Fibroblast of the aortic adventitia (primary cell): ENCODE data around the gene PAX7. TPM values are rescaled to one million over a fixed set of nuclear protein-coding genes. Genes with fewer than 3 reads are reported as not detected.

Experiments used
- DNase-seq: peaks from one replicate; pipeline ENCODE4 v3.0.0-alpha.2; 2010; ENCODE audit warnings: low read depth
- H3K4me3 ChIP-seq: 2 replicates; pipeline ENCODE4 v1.5.1; 2011; ENCODE audit warnings: low read depth, mild to moderate bottlenecking, control low read depth, low read length, moderate library complexity
- CTCF ChIP-seq: IDR thresholded peaks from 2 replicates; pipeline ENCODE4 v1.5.1; 2011; ENCODE audit warnings: mild to moderate bottlenecking, low read length, control low read depth, inconsistent platforms; ENCODE audit not compliant: insufficient read depth
- total RNA-seq: library from RNA; depleted of rRNA; stranded (reverse); fragments of >200 nt; gene quantifications from 2 replicates; pipeline ENCODE4 v1.2.3, GENCODE V29; 2012; ENCODE audit warnings: low replicate concordance

Gene PAX7
- total RNA-seq, 1 donor = not detected

- no peak for DNase-seq
- TF ChIP-seq CTCF = no peak
- no peak overlapping the region for H3K4me3 ChIP-seq
These were observed 2.9 kb downstream of the PAX7 start for GRCh38 chr1:18633422-18634155.

DNA sequence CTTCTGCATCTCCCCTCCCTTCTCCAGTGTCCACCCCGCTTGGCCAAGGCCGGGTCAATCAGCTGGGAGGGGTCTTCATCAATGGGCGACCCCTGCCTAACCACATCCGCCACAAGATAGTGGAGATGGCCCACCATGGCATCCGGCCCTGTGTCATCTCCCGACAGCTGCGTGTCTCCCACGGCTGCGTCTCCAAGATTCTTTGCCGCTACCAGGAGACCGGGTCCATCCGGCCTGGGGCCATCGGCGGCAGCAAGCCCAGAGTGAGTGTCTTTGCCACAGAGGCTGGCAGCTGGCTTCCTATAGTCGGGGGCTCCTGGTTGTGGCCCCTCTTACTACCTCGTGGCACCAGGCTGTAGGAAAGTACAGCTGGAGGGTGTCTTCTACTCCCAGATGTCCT, 3.6 kb downstream of the PAX7 start:
- H3K4me3 ChIP-seq = no peak overlapping the region
- no peak for TF ChIP-seq CTCF
- DNase-seq = no peak

DNA sequence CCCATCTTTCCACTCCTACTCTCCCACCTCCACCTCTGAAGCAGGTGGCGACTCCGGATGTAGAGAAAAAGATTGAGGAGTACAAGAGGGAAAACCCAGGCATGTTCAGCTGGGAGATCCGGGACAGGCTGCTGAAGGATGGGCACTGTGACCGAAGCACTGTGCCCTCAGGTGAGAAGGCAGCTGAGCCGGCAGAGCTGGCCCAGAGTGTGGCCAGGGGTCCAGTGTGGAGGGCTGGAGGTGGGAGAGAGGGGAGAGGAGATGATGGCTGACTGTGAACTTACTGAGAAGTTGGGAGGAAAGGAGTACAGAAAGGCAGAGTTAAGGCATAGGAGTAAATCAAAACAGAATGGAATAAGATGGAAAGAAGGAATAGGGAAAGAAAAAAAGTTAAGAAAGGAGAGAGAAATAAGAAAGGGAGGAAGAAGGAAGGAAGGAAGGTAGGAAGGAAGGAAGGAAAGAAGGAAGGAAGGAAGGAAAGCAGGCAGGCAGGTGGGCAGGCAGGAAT, 4.5 kb downstream of the PAX7 start:
- DNase-seq = no peak
- TF ChIP-seq CTCF = no peak
- no peak overlapping the region for H3K4me3 ChIP-seq

DNA sequence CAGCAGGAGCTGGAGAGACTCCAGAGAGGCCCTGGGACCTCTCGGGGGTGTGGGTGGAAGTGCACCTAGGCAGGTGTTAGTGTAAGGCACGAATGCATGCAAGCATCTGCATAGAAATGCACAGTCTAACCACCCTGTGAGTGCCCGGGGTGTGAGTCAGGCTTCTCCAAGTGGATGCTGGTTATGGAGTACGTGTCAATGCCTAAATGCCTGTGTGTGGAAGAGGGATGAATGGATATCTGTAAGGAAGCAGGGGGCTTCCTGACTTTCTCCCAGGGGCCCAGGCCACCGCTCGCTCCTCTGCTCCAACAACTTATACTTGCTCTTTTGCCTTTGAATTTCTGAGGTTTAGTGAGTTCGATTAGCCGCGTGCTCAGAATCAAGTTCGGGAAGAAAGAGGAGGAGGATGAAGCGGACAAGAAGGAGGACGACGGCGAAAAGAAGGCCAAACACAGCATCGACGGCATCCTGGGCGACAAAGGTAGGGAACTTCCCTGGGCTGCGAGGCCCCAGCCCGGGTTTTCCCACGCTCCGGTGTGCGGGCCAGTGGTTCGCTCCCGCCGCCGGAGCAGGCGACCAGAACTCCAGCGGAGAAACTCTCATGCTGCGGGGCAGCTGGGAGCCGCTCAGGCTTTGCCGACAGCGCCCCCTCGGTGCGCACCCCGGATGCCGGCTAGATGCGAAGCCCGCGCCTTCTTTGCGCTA, 5.4 kb downstream of the PAX7 start:
- H3K4me3 ChIP-seq = no peak overlapping the region
- TF ChIP-seq CTCF = no peak
- no peak for DNase-seq

DNA sequence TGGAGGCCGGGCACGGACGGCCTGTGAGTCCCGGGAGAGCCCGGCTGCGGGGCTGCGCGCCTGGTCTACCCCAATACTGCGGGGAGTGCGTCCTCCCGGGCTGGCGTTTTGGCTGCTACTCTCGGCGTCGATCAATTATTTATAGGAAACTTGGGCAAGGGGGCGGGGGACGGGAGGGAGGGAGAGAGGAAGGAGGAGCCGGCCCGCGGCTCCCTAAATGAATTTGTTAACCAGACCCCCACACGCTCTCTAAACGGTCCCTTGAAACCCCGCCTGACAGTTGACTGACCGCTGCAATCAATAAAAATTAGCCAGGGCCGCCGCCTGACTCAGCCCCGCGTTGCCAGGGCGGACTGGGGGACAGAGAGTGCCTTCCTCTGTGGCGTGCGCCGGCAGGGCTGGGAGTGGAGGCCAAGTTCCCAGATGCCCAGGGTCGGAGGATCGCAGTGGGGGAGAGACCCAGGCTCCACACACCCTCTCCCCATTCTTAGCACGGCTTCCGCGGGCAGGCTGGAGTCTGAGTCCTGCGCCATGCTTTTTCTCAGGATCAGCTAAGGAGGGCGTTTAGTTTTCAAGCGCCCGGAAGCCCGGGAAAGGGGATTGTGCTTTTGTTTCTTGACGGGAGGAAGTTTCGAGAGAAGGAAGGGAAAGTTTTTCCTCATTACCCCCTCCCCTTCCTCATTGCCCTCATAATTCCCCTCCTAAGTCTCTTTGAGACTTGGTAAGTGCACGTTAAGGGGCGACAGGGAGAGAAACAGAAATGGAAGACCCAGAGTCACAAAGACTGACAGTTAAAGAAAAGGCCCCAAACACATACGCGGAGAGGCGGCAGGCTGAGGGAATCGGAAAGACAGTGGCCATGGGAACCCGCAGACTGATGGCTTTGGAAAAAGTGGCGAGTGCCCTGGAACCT, 6.2 kb downstream of the PAX7 start:
- DNase-seq = no peak
- no peak overlapping the region for H3K4me3 ChIP-seq
- TF ChIP-seq CTCF = no peak

GRCh38 chr1:18637511-18637960, 6.9 kb downstream of the PAX7 start:
- TF ChIP-seq CTCF = no peak
- H3K4me3 ChIP-seq = no peak overlapping the region
- no peak for DNase-seq
